IMR-90 (cell line): ENCODE measurements around the gene PLA2G4E. TPM values are rescaled to one million over a fixed set of nuclear protein-coding genes. Genes with fewer than 3 reads are reported as not detected.

Source experiments
- ATAC-seq: fragments of 200-7000 bp; cut with Tn5 transposase; 2 replicates; pipeline ENCODE4 v1.9.1; 2020; ENCODE audit warnings: low read depth, mild to moderate bottlenecking, moderate library complexity
- BruUV-seq: library from RNA; stranded (reverse); fragments of 400-500 nt; replicated peaks from 2 replicates; lab custom pipeline; 2021; lab: Mats Ljungman, UMichigan
- CTCF ChIA-PET: fragments of 300-600 bp; formaldehyde crosslinking; extraction: SDS; loops from one replicate; lab custom pipeline; 2021; ENCODE audit warnings: antibody characterized with exemption; lab: Yijun Ruan, JAX
- POLR2A ChIA-PET: fragments of 300-600 bp; sonication (Branson Sonifier 250); formaldehyde crosslinking; loops from one replicate; lab custom pipeline; 2022; ENCODE audit warnings: antibody characterized with exemption; ENCODE audit not compliant: unreplicated experiment; lab: Charles Lee
- DNase-seq: peaks from one replicate; pipeline ENCODE4 v3.0.0; 2013
- H2AFZ ChIP-seq: replicated peaks from 2 replicates; pipeline ENCODE3; 2013; ENCODE audit warnings: low read length, mild to moderate bottlenecking; ENCODE audit not compliant: poor library complexity
- H2AK5ac ChIP-seq: 2 replicates; pipeline ENCODE4 v1.6.1; 2013; ENCODE audit warnings: low read depth, low read length, inconsistent platforms
- H2AK9ac ChIP-seq: replicated peaks from 2 replicates; pipeline ENCODE3; 2013; ENCODE audit warnings: mild to moderate bottlenecking, low read depth, low read length, moderate library complexity; ENCODE audit not compliant: poor library complexity
- H2BK120ac ChIP-seq: 2 replicates; pipeline ENCODE4 v1.6.1; 2013; ENCODE audit warnings: low read depth, low read length, inconsistent platforms
- H2BK15ac ChIP-seq: 3 replicates; pipeline ENCODE4 v1.6.1; 2013; ENCODE audit warnings: low read depth, low read length, inconsistent platforms
- H2BK20ac ChIP-seq: 2 replicates; pipeline ENCODE4 v1.6.1; 2013; ENCODE audit warnings: low read depth, mild to moderate bottlenecking, inconsistent platforms, low read length, moderate library complexity
- H2BK5ac ChIP-seq: 2 replicates; pipeline ENCODE4 v1.6.1; 2013; ENCODE audit warnings: mild to moderate bottlenecking, low read depth, low read length, inconsistent platforms; ENCODE audit not compliant: poor library complexity, severe bottlenecking
- H3K14ac ChIP-seq: replicated peaks from 2 replicates; pipeline ENCODE4 v1.6.1; 2013; ENCODE audit warnings: low read depth, low read length, inconsistent platforms
- H3K18ac ChIP-seq: 2 replicates; pipeline ENCODE4 v1.6.1; 2013; ENCODE audit warnings: low read depth, low read length, control low read depth
- H3K23ac ChIP-seq: 2 replicates; pipeline ENCODE4 v1.6.1; 2013; ENCODE audit warnings: low read depth, low read length, inconsistent platforms
- H3K27ac ChIP-seq: 2 replicates; pipeline ENCODE4 v1.5.1; 2013; ENCODE audit warnings: mild to moderate bottlenecking, control low read depth, low read length; ENCODE audit not compliant: insufficient read depth
- H3K27me3 ChIP-seq: 2 replicates; pipeline ENCODE4 v1.6.1; 2013; ENCODE audit warnings: low read length; ENCODE audit not compliant: control insufficient read depth, insufficient read depth
- H3K36me3 ChIP-seq: 2 replicates; pipeline ENCODE4 v1.6.1; 2013; ENCODE audit warnings: low read length, mixed read lengths; ENCODE audit not compliant: control insufficient read depth, insufficient read depth
- H3K4ac ChIP-seq: 2 replicates; pipeline ENCODE4 v1.6.1; 2013; ENCODE audit warnings: low read depth, low read length, inconsistent platforms
- H3K4me1 ChIP-seq: 2 replicates; pipeline ENCODE4 v1.6.1; 2013; ENCODE audit warnings: low read length, mixed read lengths; ENCODE audit not compliant: control insufficient read depth, insufficient read depth
- H3K4me2 ChIP-seq: 2 replicates; pipeline ENCODE4 v1.6.1; 2013; ENCODE audit warnings: low read depth, mild to moderate bottlenecking, control low read depth, low read length, moderate library complexity
- H3K4me3 ChIP-seq: 2 replicates; pipeline ENCODE4 v1.5.1; 2013; ENCODE audit warnings: low read depth, mild to moderate bottlenecking, control low read depth, low read length, moderate library complexity; ENCODE audit not compliant: insufficient read depth
- H3K56ac ChIP-seq: 2 replicates; pipeline ENCODE4 v1.6.1; 2013; ENCODE audit warnings: low read length, inconsistent platforms; ENCODE audit not compliant: insufficient read depth; ENCODE audit errors: extremely low read depth
- H3K79me1 ChIP-seq, 2 experiments: 2 replicates each; pipeline ENCODE4 v1.6.1; 2013; ENCODE audit warnings: low read length in 2 of 2, inconsistent platforms in 1 of 2, low read depth in 1 of 2
- H3K9ac ChIP-seq: 2 replicates; pipeline ENCODE4 v1.6.1; 2013; ENCODE audit warnings: low read depth, low read length, control low read depth
- H3K9me1 ChIP-seq: 2 replicates; pipeline ENCODE4 v1.6.1; 2013; ENCODE audit warnings: low read length, inconsistent platforms; ENCODE audit not compliant: insufficient read depth
- H3K9me3 ChIP-seq: 2 replicates; pipeline ENCODE4 v1.6.1; 2013; ENCODE audit warnings: low read length; ENCODE audit not compliant: control insufficient read depth, insufficient read depth
- H4K20me1 ChIP-seq: 2 replicates; pipeline ENCODE4 v1.6.1; 2013; ENCODE audit warnings: low read length, inconsistent platforms; ENCODE audit not compliant: insufficient read depth
- H4K5ac ChIP-seq: 2 replicates; pipeline ENCODE4 v1.6.1; 2013; ENCODE audit warnings: mild to moderate bottlenecking, low read depth, low read length, control low read depth
- H4K8ac ChIP-seq, 2 experiments: 2 replicates each; pipeline ENCODE4 v1.6.1; 2013; ENCODE audit warnings: low read depth in 2 of 2, low read length in 2 of 2, control low read depth in 1 of 2, inconsistent platforms in 1 of 2
- H4K91ac ChIP-seq: 2 replicates; pipeline ENCODE4 v1.6.1; 2013; ENCODE audit warnings: low read depth, low read length, inconsistent platforms; ENCODE audit not compliant: insufficient read depth
- MAFK ChIP-seq: IDR thresholded peaks from 2 replicates; pipeline ENCODE4 v1.6.1; 2012; ENCODE audit warnings: low read depth, low read length, improper control_type of control experiment
- whole genome bisulfite sequencing, 2 experiments: methylation state at CpG; one replicate each; pipeline versions ENCODE4 v1.1.5 to v1.1.7; 2013; ENCODE audit warnings: missing lambda C conversion rate in 2 of 2; ENCODE audit not compliant: insufficient read length in 1 of 2; ENCODE audit errors: extremely low coverage in 2 of 2; 5-methylcytosine and 5-hydroxymethylcytosine counted together
- dilution Hi-C: fragments of 300-500 bp; cut with HindIII; formaldehyde crosslinking; loops from one replicate; pipeline ENCODE4 v1.14.3; 2018; ENCODE audit warnings: low sequenced_read_pairs; ENCODE audit not compliant: unreplicated experiment
- in situ Hi-C: fragments of 300-500 bp; cut with MboI; formaldehyde crosslinking; loops from 3 replicates; pipeline ENCODE4 v1.14.3; 2019; ENCODE audit warnings: low sequenced_read_pairs, inconsistent platforms, mixed read lengths
- intact Hi-C: fragments of 100-400 bp; cut with micrococcal nuclease; formaldehyde crosslinking; loops from 2 replicates; pipeline ENCODE4 v1.10.0; 2022
- polyA plus RNA-seq, 3 experiments: library from polyadenylated mRNA; depleted of rRNA; stranded (reverse); fragments of >200 nt; gene quantifications; 2 replicates each; pipeline ENCODE4 v1.2.3, GENCODE V29; 2012; ENCODE audit warnings: low replicate concordance in 1 of 3
- total RNA-seq: library from RNA; depleted of rRNA; stranded (reverse); fragments of >200 nt; gene quantifications from 2 replicates; pipeline ENCODE4 v1.2.3, GENCODE V29; 2012
- TF ChIP-seq, protein P1 (sequence below): fragments of 150-350 bp; IDR thresholded peaks from 2 replicates; pipeline ENCODE4 v1.6.1; 2017; ENCODE audit warnings: mild to moderate bottlenecking, antibody characterized with exemption, low read length, low read depth

The PLA2G4E gene
- total and polyA plus RNA-seq, 2 of the 4 experiments (the other 2 are of a cell fraction): not detected

DNA sequence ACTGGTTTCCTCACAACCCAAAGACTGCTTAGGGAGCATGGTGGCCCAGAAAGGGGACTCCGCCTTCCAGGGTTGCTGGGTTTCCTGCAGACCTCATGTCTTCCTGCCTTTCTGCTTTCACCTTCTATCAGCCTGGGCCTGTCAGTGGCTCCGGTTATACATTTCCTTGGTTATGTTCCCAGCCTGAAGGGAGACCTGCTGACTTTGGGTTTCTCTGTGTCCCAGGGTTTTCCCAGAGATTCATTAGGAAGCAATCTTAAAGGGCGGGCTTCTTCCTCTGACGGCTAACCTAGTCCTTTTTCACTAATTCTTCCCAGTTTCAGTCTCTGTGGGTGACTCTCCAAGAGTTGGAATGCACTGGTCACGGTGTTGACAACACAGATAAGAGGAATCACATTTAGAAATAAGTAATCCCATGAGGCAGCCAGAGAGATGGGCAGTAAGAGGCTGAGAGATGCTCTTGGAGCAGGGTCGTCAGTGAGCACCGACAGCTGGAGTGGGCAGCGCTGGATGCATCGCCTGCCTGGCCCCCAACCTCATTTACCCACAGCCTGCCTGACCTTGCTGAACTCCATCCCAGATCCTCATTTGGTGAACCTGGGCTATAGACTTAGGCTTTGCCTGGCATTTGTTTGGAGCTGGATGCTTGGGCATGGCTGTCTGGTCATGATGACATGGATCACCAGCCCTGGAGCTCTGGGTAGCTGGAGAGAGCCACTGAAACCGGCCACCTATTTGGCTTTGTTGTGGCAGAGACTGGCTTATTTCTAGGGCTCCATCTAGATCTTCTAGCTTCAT lies 38.5 kb downstream of the PLA2G4E start:
- H4K91ac ChIP-seq: no peak overlapping the region

More for the DNA sequence above, 38.5 kb downstream of the PLA2G4E start:
- Histone ChIP-seq H2BK5ac (no peak overlapping the region), H3K27ac (no peak overlapping the region), H3K56ac (no peak overlapping the region), H2AFZ (peak overlapping the region; percentile 18), H3K4ac (no peak overlapping the region), H2AK5ac (no peak overlapping the region), H3K27me3 (peaks cover 29% of the 10 kb centered on the region), H2BK120ac (no peak overlapping the region), H3K9ac (no peak overlapping the region), H3K4me3 (no peak overlapping the region), H3K14ac (no peak overlapping the region), H3K4me1 (peaks cover 3% of the 10 kb centered on the region; the same call in 1 of the 2 replicates), H4K20me1 (no peaks in the 10 kb centered on the region), H3K79me1 (no peaks in the 10 kb centered on the region), H2BK15ac (no peak overlapping the region), H3K4me2 (no peak overlapping the region), H3K9me1 (0 out of 2 replicates have a peak, but pooled peaks cover 3% of the 10 kb centered on the region), H2BK20ac (no peak overlapping the region), H3K18ac (no peak overlapping the region), H2AK9ac (no peak overlapping the region), H3K36me3 (no peaks in the 10 kb centered on the region), H3K23ac (no peak overlapping the region), H4K8ac (no peak overlapping the region), H4K5ac (no peak overlapping the region), H3K9me3 (no peaks in the 10 kb centered on the region)
- dilution Hi-C loops: no loop called here
- ChIA-PET POLR2A (no interaction called here), CTCF (no interaction called here)
- 100% methylated on average over 1 of the region's 10 CpGs; no CpG with 5 or more reads in 1 of the 2 experiments for WGBS, 2 experiments
- BruUV-seq: no TSS peak
- intact Hi-C loops: no loop called here
- ATAC-seq (peak; percentile 46), DNase-seq (peak; percentile 10)
- TF ChIP-seq, protein P1, sequence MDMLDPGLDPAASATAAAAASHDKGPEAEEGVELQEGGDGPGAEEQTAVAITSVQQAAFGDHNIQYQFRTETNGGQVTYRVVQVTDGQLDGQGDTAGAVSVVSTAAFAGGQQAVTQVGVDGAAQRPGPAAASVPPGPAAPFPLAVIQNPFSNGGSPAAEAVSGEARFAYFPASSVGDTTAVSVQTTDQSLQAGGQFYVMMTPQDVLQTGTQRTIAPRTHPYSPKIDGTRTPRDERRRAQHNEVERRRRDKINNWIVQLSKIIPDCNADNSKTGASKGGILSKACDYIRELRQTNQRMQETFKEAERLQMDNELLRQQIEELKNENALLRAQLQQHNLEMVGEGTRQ: no peak
- no peak for TF ChIP-seq MAFK
- in situ Hi-C loops: no loop called here
